ENCODE results near the gene FGD5. TPM values are rescaled to one million over a fixed set of nuclear protein-coding genes. Genes with fewer than 3 reads are reported as not detected.
A peak's percentile ranks its signal among the peaks of the same experiment; 100 is the strongest.

The FGD5 gene
- total RNA-seq, 3 donors from 2014 or later (not counting 1 experiment from before 2014, with no cell fraction given) = not detected

DNA sequence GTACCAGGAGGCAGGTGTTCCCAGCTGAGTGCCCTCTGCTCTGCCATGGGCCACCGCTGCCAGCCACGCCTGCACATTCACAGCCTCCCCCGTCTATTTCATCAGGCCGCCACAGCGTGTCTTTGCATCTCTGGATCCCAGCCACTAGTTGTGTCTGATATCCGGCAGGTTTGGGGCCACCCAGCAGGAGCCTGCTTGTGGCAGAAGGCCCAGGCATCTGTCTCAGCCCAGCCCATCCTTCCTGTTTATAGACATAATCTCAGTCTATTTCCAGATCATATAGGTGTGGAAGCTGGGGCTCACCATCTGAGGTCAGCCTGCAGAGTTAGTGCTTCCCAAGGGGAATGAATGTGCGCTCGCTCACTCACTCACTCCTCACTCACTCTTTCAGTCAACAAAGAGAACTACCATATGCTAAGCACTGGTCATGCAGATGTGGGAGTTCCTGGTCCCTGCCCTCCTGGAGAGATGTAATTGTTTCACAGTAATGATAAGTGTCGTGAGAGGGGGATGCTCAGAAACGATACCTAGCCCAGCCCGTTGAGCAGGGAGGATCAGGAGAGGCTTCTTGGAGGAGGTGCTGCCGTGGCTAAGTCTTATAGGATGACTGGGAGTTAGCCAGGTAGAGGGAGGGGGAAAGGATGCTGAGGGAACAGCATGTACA, 60.6 kb downstream of the FGD5 start:
- intact Hi-C loops (cut with micrococcal nuclease) = no loop called here
- Mint-ChIP-seq H3K9me3 (no peaks in the 10 kb centered on the region), H3K27me3 (ENCODE audit: low read depth in 2 of 2) (peaks cover 1 to 22% of the 10 kb centered on the region in 2 donors), H3K36me3 (no peaks in the 10 kb centered on the region), H3K4me1 (peaks cover 0 to 7% of the 10 kb centered on the region in 2 donors), H3K4me3 (no peak overlapping the region), H3K27ac (no peak overlapping the region)
- ATAC-seq = no peak
- H3K27ac ChIP-seq (ENCODE audit: low read length) = no peak overlapping the region
- H3K36me3 ChIP-seq (ENCODE audit: control insufficient read depth, insufficient read depth, low read length) = no peaks in the 10 kb centered on the region
- WGBS (ENCODE audit: insufficient coverage) = 82% methylated on average over 12 of the region's 12 CpGs
- H3K27me3 ChIP-seq (ENCODE audit: control insufficient read depth, insufficient read depth, low read length) = no peaks in the 10 kb centered on the region
- H3K4me1 ChIP-seq (ENCODE audit: control insufficient read depth, insufficient read depth, low read length) = peaks cover 8% of the 10 kb centered on the region
- H3K9me3 ChIP-seq (ENCODE audit: control insufficient read depth, insufficient read depth, low read length) = no peaks in the 10 kb centered on the region
- DNase-seq = peak in 1 of 2 donors; percentile 48
- TF ChIP-seq, protein P1, sequence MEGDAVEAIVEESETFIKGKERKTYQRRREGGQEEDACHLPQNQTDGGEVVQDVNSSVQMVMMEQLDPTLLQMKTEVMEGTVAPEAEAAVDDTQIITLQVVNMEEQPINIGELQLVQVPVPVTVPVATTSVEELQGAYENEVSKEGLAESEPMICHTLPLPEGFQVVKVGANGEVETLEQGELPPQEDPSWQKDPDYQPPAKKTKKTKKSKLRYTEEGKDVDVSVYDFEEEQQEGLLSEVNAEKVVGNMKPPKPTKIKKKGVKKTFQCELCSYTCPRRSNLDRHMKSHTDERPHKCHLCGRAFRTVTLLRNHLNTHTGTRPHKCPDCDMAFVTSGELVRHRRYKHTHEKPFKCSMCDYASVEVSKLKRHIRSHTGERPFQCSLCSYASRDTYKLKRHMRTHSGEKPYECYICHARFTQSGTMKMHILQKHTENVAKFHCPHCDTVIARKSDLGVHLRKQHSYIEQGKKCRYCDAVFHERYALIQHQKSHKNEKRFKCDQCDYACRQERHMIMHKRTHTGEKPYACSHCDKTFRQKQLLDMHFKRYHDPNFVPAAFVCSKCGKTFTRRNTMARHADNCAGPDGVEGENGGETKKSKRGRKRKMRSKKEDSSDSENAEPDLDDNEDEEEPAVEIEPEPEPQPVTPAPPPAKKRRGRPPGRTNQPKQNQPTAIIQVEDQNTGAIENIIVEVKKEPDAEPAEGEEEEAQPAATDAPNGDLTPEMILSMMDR (IDR thresholded peaks at IDR 0.05) = no peak
- H3K4me3 ChIP-seq (ENCODE audit: low read length) = no peak overlapping the region

DNA sequence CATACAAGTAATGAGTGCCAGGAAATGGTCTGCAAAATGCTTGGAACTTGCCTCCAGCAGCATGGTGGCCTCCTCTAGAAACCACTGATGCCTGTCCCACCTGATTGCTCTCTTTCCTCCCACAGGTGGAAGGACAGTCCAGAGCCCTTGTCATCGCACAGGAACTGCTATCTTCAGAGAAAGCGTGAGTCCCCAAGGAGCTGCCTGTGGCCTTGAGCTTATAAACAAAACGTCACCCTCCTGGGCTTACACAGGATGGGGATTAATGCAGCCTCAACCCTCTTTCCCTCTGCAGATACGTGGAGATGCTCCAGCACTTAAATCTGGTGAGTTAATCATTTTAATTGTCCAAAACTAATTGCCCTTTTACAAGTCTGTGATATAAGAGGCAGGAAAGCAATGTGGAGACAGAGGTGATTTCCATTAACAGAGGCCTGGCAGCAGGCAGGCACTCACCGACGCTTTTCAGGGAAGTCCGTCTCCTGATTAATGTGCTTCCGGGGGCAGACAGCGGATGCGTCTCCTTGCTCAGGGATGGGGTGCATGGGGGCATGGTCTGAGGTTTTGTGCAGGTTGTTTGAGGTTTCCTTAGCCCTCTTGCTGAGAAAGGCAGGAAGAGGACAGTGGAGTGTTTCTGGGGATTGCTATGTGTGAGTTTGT, 61.8 kb downstream of the FGD5 start:
- peaks cover 17% of the 10 kb centered on the region for H3K4me1 ChIP-seq (ENCODE audit: control insufficient read depth, insufficient read depth, low read length)
- WGBS (ENCODE audit: insufficient coverage) = 31% methylated on average over 9 of the region's 10 CpGs
- TF ChIP-seq, protein P1 (IDR thresholded peaks at IDR 0.05) = no peak

DNA sequence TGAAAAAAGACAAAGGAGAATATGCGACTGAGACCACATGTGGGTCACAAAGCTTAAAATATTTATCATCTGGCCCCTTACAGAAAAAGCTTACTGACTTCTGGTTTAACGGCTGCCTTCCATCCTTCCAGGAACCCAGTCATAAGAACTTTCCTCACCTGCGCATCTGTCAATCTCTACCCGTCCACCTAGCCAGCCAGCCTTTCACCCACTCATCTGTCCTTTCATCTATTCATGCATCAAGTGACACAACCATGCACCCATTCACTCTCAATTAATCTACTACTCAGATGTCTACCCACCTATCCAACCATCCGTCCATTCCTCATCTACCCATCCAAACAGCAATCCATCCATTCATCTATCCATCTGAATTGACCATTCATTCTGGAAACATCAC, 64.5 kb downstream of the FGD5 start:
- peaks cover 17% of the 10 kb centered on the region for H3K4me1 ChIP-seq (ENCODE audit: control insufficient read depth, insufficient read depth, low read length)
- no peak overlapping the region for H3K4me3 Mint-ChIP-seq
- H3K36me3 Mint-ChIP-seq = no peaks in the 10 kb centered on the region
- DNase-seq = no peak
- H3K4me1 Mint-ChIP-seq = peaks cover 12 to 13% of the 10 kb centered on the region in 2 donors
- intact Hi-C loops (cut with micrococcal nuclease) = no loop called here
- H3K9me3 Mint-ChIP-seq = no peaks in the 10 kb centered on the region
- ATAC-seq = no peak
- no peak overlapping the region for H3K4me3 ChIP-seq (ENCODE audit: low read length)
- H3K27ac Mint-ChIP-seq = no peak overlapping the region
- H3K36me3 ChIP-seq (ENCODE audit: control insufficient read depth, insufficient read depth, low read length) = no peaks in the 10 kb centered on the region
- TF ChIP-seq, protein P1 (IDR thresholded peaks at IDR 0.05) = no peak
- H3K27me3 Mint-ChIP-seq (ENCODE audit: low read depth in 2 of 2) = peaks cover 29 to 30% of the 10 kb centered on the region in 2 donors
- H3K27ac ChIP-seq (ENCODE audit: low read length) = no peak overlapping the region
- H3K9me3 ChIP-seq (ENCODE audit: control insufficient read depth, insufficient read depth, low read length) = no peaks in the 10 kb centered on the region
- WGBS (ENCODE audit: insufficient coverage) = 83% methylated on average over 5 of the region's 5 CpGs
- H3K27me3 ChIP-seq (ENCODE audit: control insufficient read depth, insufficient read depth, low read length) = no peaks in the 10 kb centered on the region

More for the DNA sequence above, 61.8 kb downstream of the FGD5 start:
- intact Hi-C loops (cut with micrococcal nuclease) = no loop called here
- Mint-ChIP-seq H3K27ac (no peak overlapping the region), H3K4me1 (peaks cover 8 to 12% of the 10 kb centered on the region in 2 donors), H3K4me3 (no peak overlapping the region), H3K27me3 (ENCODE audit: low read depth in 2 of 2) (peaks cover 13 to 21% of the 10 kb centered on the region in 2 donors), H3K9me3 (no peaks in the 10 kb centered on the region), H3K36me3 (no peaks in the 10 kb centered on the region)
- Histone ChIP-seq H3K27me3 (ENCODE audit: control insufficient read depth, insufficient read depth, low read length) (no peaks in the 10 kb centered on the region), H3K4me3 (ENCODE audit: low read length) (no peak overlapping the region), H3K27ac (ENCODE audit: low read length) (no peak overlapping the region), H3K36me3 (ENCODE audit: control insufficient read depth, insufficient read depth, low read length) (no peaks in the 10 kb centered on the region), H3K9me3 (ENCODE audit: control insufficient read depth, insufficient read depth, low read length) (no peaks in the 10 kb centered on the region)
- ATAC-seq (no peak), DNase-seq (no peak)

Measured in natural killer cell (primary cell).